ENCODE results near the gene AMOT.

- TF ChIP-seq CTCF (IDR thresholded peaks at IDR 0.05), result no peak
- no peak for TF ChIP-seq POLR2A (IDR thresholded peaks at IDR 0.05)
These were observed 104.3 kb downstream of the AMOT start for GRCh38 chrX:112736310-112736709.
